HG03575 (cell line): ENCODE results near the gene RUBCN.
"Not testable (repeated sequence)": the region's sequence is repeated elsewhere in the genome, so short reads cannot be mapped to it uniquely, and the experiment has no call there.

Experiments
- ATAC-seq: cut with Tn5 transposase; IDR thresholded peaks from one replicate; pipeline ENCODE4 v1.9.1; 2021; ENCODE audit not compliant: unreplicated experiment, insufficient number of reproducible peaks, low FRiP score; ENCODE audit errors: extremely low read depth

RUBCN gene

GRCh38 chr3:197629286-197629685 lies 107.4 kb downstream of the RUBCN start:
- ATAC-seq: not testable (repeated sequence)

- not testable (repeated sequence) for ATAC-seq
Measured at GRCh38 chr3:197627772-197628523, 108.8 kb downstream of the RUBCN start.

GRCh38 chr3:197627158-197627771 lies 109.4 kb downstream of the RUBCN start:
- not testable (repeated sequence) for ATAC-seq

- ATAC-seq: not testable (repeated sequence)
Measured at GRCh38 chr3:197626404-197627157, 110.1 kb downstream of the RUBCN start.

GRCh38 chr3:197621478-197621877 lies 115.2 kb downstream of the RUBCN start:
- ATAC-seq: not testable (repeated sequence)
